NK-92 treated with Interleukin-12 subunit alpha and Interleukin-12 subunit beta, amount 100 ng/mL, for 24 hours (cell line): ENCODE results near the gene PTBP3.
"Not testable (repeated sequence)": the region's sequence is repeated elsewhere in the genome, so short reads cannot be mapped to it uniquely, and the experiment has no call there.

ENCODE experiments used
- DNase-seq: peaks from one replicate; lab custom pipeline; 2025; lab: John Stamatoyannopoulos, UW

The PTBP3 gene, protein sequence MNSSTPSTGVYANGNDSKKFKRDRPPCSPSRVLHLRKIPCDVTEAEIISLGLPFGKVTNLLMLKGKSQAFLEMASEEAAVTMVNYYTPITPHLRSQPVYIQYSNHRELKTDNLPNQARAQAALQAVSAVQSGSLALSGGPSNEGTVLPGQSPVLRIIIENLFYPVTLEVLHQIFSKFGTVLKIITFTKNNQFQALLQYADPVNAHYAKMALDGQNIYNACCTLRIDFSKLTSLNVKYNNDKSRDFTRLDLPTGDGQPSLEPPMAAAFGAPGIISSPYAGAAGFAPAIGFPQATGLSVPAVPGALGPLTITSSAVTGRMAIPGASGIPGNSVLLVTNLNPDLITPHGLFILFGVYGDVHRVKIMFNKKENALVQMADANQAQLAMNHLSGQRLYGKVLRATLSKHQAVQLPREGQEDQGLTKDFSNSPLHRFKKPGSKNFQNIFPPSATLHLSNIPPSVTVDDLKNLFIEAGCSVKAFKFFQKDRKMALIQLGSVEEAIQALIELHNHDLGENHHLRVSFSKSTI

DNA sequence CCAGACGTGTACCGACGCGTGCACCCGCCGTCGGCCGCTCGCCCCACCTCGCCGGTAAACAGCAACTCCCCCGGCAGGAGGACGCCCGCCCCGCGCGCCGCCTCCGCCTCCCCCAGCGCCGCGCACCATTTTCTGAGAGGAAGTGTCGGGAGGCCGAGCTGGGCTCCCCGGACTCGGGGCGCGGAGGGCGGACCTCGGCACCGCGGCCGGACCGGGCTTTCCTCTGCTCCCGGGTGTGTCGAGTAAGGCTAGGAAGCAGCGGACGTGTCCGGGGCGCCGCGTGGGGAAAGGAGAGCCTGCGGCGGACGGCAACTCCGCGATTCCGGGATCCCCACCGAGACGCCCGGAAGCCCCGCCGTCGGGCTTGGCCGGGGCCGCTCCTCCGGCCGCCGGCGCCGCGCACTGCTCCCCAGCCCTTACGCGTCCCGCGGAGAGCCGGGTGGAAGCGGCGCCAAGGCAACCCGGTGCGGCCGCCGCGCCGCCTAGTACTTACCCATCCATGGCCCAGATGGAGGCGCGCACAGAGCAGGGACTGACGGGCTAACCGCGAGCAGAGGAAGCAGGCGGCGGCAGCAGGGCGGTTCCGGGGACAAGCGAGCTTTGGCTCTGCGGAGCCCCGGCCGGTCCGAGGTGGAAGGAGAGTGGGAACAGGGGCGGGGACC lies at the start of gene PTBP3:
Gene PTBP3 (minus strand): TSS at position 643 of the 662 bp plus-strand sequence. CDS start 35,754 bp downstream, outside the sequence.
- peak; percentile 65 for DNase-seq

DNA sequence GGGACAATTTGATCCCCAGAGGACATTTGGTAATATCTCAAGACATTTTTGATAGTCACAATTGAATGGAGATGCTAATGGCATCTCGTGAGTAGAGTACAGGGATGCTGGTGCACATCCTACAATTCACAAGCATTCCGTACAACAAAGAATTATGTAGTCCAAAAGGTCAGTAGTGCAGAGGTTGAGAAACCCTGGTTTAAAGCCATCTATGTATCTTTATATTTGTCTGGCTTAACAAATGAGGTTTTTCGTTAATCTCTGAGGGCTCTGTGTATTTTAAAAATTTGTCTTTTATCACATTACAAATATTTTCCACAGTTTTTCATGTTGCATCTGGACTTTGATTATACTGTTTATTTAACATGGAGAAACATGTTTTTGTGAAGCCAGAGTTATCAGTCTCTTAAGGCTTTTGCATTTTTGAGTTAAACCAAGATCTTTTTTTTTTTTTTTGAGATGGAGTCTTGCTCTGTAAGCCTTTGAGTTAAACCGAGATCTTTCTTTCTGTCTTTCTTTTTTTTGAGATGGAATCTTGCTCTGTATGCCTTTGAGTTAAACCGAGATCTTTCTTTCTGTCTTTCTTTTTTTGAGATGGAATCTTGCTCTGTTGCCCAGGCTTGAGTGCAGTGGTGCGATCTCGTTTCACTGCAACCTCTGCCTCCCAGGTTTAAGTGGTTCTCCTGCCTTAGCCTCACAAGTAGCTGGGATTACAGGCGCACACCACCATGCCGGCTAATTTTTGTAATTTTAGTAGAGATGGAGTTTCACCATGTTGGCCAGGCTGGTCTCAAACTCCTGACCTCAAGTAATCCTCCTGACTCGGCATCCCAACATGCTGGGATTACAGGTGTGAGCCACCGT lies 49.3 kb upstream of the PTBP3 start:
- DNase-seq: no peak

DNA sequence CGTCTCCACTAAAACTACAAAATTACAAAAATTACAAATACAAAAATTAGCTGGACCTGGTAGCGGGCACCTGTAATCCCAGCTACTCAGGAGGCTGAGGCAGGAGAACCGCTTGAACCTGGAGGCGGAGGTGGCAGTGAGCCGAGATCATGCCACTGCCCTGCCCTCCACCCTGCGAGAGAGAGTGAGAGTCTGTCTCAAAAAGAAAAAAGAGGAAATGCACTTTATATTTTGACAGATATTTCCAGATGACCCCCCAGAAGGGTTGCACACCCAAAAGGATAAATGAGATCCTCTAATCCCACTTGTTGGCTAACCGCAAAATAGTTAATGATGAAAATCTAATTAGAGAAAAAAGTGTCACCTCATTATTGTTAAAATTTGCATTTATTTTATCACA lies 48.6 kb upstream of the PTBP3 start:
- no peak for DNase-seq

DNA sequence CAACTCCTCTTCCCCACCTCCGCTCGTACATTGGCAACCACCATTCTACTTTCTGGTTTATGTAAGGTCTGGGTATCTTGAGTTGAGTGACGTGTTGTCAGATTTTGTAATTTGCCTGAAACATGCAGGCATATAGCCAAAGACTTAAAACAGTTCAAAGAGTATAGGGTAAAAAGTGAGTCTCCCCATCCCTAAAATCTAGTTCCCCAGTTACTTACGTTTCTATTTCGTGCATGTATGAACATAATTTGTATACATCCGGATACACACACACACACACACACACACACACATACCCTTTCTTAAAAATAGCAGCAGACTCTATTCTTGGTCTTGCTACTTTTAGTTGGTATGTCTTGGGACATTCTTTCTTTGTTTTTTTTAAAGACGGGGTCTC lies 47.4 kb upstream of the PTBP3 start:
- no peak for DNase-seq

DNA sequence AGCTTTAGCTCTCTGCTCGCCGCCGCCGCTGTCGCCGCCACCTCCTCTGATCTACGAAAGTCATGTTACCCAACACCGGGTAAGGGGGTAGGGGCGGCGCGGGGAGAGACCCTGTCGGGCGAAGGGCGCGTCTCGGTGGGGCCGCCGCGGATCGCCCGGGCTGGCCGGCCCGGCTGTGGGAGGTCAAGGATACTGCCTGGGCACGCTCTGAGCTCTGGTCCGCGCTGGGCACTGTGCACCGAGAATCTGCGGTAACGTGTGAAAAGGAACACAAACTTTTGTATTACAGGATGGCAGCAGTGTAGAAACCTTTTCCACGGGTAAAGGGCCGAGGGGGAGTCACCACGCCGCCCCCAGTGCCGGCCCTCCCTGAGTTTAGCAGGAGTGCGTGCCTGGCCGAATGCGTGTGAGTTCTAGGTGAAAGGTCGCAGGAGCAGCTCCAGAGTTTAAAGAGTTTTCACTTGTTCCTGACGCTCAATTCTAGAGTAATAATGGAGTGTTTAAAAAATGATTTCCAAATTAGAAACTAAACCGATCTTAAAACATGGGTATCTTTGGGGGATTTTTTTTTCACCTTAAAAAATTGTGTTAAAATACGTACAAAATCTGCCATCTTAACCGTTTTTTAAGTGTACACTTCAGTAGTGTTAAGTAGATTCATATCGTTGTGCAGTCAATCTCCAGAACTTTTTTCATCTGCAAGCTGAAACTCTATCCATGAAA lies 46.8 kb upstream of the PTBP3 start, which contains the start of gene HSDL2:
Gene HSDL2 (plus strand): TSS at position 7 of the 723 bp plus-strand sequence. CDS start 56 bp downstream, at position 63.
- DNase-seq: no peak

DNA sequence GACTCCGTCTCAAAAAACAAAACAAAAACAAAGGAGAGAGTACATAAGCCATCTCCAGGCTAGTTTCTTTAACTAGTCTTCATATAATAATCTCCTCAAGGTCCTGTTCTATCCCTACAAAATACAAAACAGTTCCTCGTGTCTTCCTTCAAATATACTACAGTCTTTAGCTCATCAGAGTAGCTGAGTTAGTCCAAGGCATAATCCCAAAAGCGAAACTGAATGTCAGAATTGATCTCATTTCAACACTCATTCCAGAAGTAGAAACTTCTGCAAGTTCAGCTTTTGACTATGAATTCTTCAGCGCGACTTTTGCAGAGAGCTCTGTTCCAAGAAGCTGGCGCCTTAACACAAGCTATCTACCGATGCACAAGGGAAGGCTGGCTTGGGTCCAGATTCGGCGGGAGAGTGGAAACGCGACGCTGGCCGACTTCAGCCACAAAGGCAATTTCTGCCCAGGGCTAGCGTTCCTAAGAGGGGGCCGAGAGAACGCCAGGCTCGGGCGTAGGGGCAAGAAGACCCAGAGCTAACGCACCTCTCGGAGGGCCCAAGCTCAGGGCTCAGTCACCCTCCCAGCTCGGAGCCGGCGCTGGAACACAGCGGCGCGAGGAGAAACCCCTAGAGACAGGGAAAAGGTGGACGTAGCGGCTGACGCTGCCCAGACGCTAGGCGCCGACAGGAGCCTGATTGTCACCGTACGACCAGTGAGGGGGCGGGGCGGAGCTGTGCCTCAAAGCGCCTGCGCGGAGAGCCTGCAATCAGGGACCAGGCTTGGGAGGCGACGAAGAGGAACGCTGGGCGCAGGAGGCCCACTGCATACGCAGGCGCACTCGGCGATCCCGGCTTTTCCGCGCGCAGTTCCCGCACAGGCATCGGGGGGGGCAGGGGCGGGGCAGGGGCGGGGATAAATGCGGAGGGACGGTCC lies 46.0 kb upstream of the PTBP3 start:
- DNase-seq: peak; percentile 97

DNA sequence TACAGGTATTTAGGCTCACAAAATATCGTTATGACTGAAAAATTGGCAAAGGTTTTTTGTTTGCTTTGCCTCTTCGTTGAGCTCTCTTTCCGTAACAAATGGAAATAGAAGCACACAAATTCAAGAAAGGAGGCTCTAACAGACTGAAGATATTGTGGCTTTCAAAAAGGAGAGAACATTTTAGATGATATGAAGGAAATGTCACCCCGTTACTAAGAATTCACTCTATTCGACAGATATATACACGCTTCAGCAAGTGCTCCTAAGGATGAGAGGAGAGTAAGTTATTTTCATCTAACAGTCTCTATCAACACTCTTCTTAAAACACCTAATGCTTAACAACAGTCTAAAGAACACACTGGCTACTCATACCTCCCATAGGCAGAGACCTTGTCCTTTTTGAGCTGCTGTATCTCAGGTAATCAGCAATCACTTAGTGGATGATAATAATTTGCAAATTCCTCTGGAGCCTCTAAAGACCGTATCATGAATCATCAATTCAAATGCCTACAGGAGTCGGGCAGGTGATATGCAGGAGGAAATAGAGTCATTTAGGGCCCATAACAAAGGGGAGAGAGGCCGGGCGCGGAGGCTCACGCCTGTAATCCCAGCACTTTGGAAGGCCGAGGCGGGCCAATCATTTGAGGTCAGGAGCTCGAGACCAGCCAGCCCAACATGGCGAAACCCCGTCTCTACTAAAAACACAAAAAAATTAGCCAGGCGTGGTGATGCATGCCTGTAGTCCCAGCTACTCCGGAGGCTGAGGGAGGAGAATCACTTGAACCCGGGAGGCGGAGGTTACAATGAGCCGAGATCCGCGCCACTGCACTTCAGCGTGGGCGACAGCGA lies 45.1 kb upstream of the PTBP3 start:
- no peak for DNase-seq

DNA sequence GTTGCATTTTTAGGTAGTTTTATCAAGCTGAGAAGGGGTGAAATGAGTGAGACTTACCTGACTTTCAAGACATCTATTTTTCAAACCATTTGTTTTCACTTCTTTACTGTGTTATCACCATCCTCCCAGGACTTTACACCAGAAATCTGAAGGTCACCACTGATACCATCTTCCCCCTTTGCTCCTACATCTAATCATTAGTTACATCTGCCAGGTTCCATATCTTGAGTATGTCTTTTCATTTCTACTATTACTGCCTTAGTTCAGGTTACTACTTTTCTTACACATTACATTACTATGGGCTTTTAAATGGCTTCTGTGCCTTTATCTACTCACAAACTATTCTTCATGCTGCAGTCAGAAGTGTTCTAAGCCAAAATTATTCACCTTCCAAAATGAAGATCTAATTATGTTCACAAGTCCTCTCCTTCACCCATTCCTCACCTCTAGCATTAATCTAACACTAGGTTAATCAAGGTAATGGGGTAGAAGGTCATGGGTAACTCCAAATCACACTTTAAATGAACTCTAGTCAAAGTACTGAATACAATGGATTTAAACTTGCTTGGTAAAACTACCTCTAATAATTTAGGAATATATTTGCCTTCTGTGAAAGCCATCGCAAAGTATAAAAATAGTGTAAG lies 44.4 kb upstream of the PTBP3 start:
- DNase-seq: no peak

DNA sequence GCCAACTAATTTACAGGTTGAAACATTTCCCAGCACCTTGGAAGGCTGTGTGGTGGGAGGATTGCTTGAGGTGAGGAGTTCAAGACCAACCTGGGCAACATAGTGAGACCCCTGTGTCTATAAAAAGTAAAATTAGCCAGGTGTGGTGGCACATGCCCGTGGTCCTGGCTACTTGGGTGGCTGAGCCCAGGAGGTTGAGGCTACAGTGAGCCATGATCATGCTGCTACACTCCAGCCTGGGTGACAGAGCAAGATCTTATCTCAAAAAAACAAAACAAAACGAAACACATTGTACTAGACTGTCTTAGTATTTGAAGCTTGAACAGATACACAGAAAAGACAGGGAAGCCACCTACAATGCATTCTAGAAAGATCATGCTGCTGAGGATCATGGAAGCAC lies 43.7 kb upstream of the PTBP3 start:
- DNase-seq: no peak

DNA sequence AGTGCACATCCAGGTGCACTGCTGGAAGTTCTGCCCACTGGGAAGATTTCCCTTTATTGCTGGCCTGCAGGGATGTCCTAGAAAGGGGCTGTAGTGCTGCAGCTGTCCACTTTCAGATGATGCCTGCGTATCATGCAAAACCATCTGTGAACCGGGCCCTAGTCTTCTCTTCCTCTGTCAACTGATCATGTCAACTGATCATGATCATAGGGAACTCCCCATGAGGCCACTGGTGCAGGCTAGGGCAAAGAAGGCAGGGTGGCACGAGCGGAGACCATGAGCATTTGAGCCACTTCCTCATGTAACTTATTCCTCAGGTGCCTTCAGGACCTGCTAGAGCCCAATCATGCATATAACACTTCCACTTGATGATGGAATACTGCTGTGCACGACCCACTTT lies 41.9 kb upstream of the PTBP3 start:
- no peak for DNase-seq

DNA sequence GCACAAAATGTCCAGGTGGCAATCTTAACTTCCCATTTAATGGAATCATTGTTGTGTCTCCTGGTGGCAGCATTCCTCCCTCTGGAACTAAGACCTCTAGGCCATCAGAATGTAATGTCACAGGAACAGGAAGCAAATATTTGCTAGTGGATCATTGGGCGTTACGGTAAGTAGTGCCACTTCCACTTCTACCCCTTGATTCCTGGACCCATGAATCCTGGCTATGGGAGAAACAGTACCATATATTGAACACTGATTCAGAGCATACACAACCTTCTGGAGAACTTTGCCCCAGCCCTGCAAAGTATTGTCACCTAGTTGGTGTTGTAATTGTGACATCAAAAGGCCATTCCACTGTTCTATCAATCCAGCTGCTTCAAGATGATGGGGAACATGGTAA lies 40.8 kb upstream of the PTBP3 start:
- DNase-seq: not testable (repeated sequence)

DNA sequence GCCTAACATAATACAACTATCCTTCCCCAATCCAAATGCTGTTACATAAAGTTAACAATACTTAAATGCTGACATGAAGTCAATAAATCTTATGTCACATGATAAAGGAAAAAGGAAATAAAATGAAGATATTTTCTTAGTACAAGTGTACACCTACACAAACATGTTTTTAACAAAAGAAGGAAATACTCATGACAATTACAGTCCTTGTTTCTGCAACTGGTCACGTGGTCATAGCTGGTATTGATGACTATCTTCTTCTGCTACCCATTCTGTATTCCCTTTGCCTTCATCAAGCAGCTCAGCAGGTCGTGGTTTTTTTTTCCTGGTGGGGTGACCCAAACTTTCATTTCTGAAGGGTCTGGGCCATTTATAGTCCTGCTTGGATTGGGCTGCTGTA lies 40.2 kb upstream of the PTBP3 start:
- not testable (repeated sequence) for DNase-seq

DNA sequence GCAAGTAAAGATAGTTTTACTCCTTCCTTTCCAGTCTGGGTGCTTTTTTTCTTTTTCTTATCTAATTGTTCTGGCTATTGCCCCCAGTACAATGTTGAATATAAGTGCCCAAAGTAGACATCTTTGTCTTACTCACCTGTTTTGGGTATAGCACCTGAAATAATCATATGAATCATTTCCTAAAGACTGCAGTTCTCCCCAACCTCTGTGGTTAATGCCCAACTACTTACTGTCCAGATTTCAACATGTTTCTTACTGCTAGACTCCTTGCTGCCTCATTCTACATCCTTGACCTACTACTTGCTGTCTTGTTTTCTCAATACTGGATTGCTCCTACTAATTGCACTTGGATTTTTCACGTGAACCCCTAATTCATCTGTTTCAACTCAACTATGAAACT lies 37.6 kb upstream of the PTBP3 start:
- no peak for DNase-seq

DNA sequence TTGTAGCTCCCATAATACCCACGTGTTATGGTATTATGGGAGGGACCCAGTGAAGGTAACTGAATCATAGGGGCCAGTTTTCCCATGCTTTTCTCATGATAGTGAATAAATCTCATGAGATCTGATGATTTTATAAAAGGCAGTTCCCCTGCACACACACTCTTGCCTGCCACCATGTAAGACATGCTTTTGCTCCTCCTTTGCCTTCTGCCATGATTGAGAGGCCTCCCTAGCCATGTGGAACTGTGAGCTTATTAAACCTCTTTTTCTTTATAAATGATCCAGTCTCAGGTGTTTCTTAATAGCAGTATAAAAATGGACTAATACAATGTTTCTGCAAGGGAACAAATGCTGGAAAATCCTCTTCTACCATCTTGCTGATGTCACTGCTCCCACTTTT lies 36.4 kb upstream of the PTBP3 start:
- no peak for DNase-seq

DNA sequence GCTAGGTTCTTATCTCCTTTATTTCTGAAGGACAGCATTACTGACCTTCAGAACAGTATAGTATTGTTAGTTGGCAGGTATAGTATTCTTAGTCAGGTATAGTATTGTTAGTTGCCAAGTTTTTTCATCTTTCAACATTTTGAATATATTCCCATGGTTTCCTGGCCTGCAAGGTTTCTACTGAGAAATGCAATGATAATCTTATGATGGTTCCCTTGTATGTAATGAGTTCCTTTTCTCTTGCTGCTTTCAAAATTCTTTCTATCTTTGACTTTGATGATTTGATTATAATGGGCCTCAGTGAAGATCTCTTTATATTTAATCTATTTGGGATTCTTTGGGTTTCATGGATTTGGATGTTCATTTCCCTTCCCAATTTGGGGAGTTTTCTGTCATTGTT lies 34.0 kb upstream of the PTBP3 start:
- DNase-seq: no peak

DNA sequence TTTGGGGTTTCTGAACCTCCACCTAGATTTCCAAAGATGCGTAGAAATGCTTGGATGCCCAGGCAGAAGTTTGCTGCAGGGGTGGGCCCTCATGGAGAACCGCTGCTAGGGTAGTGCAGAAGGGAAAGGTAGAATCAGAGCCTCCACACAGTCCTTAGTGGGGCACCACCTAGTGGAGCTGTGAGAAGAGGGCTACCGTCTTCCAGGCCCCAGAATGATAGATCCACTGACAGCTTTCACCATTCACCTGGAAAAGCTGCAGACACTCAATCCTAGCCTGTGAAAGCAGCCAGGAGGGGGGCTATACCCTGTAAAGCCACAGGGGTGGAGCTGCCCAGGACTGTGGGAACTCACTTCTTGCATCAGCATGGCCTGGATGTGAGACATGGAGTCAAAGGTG lies 33.2 kb upstream of the PTBP3 start:
- no peak for DNase-seq

DNA sequence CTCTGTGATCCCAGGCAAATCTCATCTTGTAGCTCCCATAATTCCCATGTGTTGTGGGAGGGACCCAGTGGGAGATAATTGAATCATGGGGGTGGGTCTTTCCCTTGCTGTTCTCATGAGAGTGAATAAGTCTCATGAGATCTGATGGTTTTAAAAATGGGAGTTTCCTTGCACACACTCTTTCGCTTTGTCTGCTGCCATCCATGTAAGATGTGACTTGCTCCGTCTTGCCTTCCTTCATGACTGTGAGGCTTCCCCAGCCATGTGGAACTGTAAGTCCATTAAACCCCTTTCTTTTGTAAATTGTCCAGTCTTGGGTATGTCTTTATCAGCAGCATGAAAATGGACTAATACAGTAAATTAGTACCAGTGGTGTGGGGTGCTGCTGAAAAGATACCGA lies 31.8 kb upstream of the PTBP3 start:
- DNase-seq: not testable (repeated sequence)

DNA sequence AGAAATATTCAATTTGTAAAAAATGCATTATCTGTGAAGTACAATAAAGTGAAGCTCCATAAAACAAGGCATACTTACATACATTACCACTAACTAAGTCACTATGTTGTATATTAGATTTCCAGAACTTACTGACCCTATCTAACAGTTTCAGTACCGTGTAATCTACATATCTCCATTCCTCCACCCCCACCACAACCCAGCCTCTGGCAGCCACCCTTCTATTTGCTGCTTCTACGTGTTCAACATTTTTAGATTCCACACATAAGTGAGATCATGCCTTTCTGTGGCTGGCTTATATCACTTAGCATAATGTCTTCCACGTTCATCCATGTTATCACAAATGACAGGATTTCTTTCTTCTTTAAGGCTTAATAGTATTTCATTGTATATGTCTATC lies 31.3 kb upstream of the PTBP3 start:
- no peak for DNase-seq

DNA sequence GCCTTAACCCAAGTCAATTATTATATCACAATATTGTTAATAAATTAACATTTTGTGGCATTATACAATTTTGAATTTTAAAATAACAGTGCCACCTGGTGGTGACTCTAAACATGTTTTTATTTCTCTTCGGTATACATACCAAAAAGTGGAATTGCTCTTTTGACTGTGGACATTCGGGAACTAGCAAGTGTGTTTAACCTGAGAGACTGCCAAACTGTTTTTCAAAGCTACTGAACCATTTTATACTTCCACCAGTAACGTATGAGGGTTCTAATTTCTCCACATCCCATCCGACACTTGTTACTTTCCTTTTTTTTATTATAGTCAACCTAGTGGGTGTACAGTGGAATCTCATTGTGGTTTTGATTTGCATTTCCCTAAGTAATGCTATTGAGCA lies 28.2 kb upstream of the PTBP3 start:
- DNase-seq: no peak
